ENCODE results near the gene MYOG. TPM values are rescaled to one million over a fixed set of nuclear protein-coding genes. Genes with fewer than 3 reads are reported as not detected.

MYOG gene
- total and polyA plus RNA-seq, 2 experiments from 2014 or later, result not detected

- DNase-seq (ENCODE audit: low spot score), result no peak
- 94% methylated on average over 3 of the region's 3 CpGs for WGBS (ENCODE audit: low lambda C conversion rate, missing lambda C conversion rate)
- Histone ChIP-seq H2AFZ (no peak overlapping the region), H3K9me3 (ENCODE audit: low read depth) (no peaks in the 10 kb centered on the region), H3K79me2 (no peaks in the 10 kb centered on the region), H3K4me2 (no peak overlapping the region), H3K4me1 (ENCODE audit: insufficient read depth) (no peaks in the 10 kb centered on the region), H4K20me1 (ENCODE audit: insufficient read depth, poor library complexity, severe bottlenecking) (no peaks in the 10 kb centered on the region), H3K27ac (no peak overlapping the region), H3K36me3 (replicated peaks; ENCODE audit: insufficient read depth, low read depth) (no peaks in the 10 kb centered on the region), H3K4me3 (no peak overlapping the region), H3K9me2 (replicated peaks; ENCODE audit: insufficient read depth) (no peaks in the 10 kb centered on the region), H3K27me3 (peaks cover 1% of the 10 kb centered on the region)
- TF ChIP-seq CTCF (IDR thresholded peaks at IDR 0.05; ENCODE audit: poor library complexity), result no peak
- no peak for TF ChIP-seq EZH2 (IDR thresholded peaks at IDR 0.05; ENCODE audit: borderline replicate concordance)
- TF ChIP-seq EZH2phosphoT487 (IDR thresholded peaks at IDR 0.05; ENCODE audit: low read depth, severe bottlenecking, unreplicated experiment), result no peak
Observed at GRCh38 chr1:203066965-203067364, 18.8 kb downstream of the MYOG start.

GRCh38 chr1:203065986-203066385 is 19.8 kb downstream of the MYOG start:
- Histone ChIP-seq H3K27me3 (no peaks in the 10 kb centered on the region), H2AFZ (no peak overlapping the region), H3K4me3 (no peak overlapping the region), H3K9me2 (replicated peaks; ENCODE audit: insufficient read depth) (no peaks in the 10 kb centered on the region), H3K9me3 (ENCODE audit: low read depth) (no peaks in the 10 kb centered on the region), H3K79me2 (no peaks in the 10 kb centered on the region), H3K4me2 (no peak overlapping the region), H3K4me1 (ENCODE audit: insufficient read depth) (no peaks in the 10 kb centered on the region), H4K20me1 (ENCODE audit: insufficient read depth, poor library complexity, severe bottlenecking) (no peaks in the 10 kb centered on the region), H3K36me3 (replicated peaks; ENCODE audit: insufficient read depth, low read depth) (no peaks in the 10 kb centered on the region), H3K27ac (no peak overlapping the region)
- no peak for DNase-seq (ENCODE audit: low spot score)
- WGBS (ENCODE audit: low lambda C conversion rate, missing lambda C conversion rate), result 37% methylated on average over 2 of the region's 2 CpGs
- no peak for TF ChIP-seq CTCF (IDR thresholded peaks at IDR 0.05; ENCODE audit: poor library complexity)
- no peak for TF ChIP-seq EZH2 (IDR thresholded peaks at IDR 0.05; ENCODE audit: borderline replicate concordance)
- TF ChIP-seq EZH2phosphoT487 (IDR thresholded peaks at IDR 0.05; ENCODE audit: low read depth, severe bottlenecking, unreplicated experiment), result no peak

DNA sequence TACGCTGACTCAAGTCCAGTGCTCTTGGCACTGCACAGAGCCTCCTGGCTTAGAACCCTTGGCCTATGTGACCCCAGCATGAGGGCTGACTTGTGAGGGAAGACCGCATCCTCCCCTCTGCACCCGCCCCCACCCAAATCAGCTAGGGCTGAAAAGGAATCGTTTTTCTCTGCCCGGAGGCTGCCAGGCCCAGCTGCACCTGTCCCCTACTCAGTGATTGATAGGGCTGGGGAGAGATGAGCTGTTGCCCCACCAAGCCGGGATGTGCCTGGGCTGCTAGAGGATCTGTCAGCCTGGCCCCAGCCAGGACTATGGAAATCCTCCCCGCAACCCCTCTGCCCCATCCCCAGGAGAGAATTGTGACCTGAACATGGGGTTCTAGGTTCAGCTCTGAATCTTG is 20.6 kb downstream of the MYOG start:
- Histone ChIP-seq H3K9me3 (ENCODE audit: low read depth) (no peaks in the 10 kb centered on the region), H3K27ac (no peak overlapping the region), H2AFZ (no peak overlapping the region), H3K36me3 (replicated peaks; ENCODE audit: insufficient read depth, low read depth) (no peaks in the 10 kb centered on the region), H3K4me3 (no peak overlapping the region), H3K27me3 (no peaks in the 10 kb centered on the region), H4K20me1 (ENCODE audit: insufficient read depth, poor library complexity, severe bottlenecking) (no peaks in the 10 kb centered on the region), H3K4me1 (ENCODE audit: insufficient read depth) (no peaks in the 10 kb centered on the region), H3K79me2 (no peaks in the 10 kb centered on the region), H3K4me2 (no peak overlapping the region), H3K9me2 (replicated peaks; ENCODE audit: insufficient read depth) (no peaks in the 10 kb centered on the region)
- DNase-seq (ENCODE audit: low spot score), result no peak
- WGBS (ENCODE audit: low lambda C conversion rate, missing lambda C conversion rate), result 85% methylated on average over 7 of the region's 7 CpGs
- no peak for TF ChIP-seq EZH2 (IDR thresholded peaks at IDR 0.05; ENCODE audit: borderline replicate concordance)
- no peak for TF ChIP-seq EZH2phosphoT487 (IDR thresholded peaks at IDR 0.05; ENCODE audit: low read depth, severe bottlenecking, unreplicated experiment)

- WGBS (ENCODE audit: low lambda C conversion rate, missing lambda C conversion rate), result 91% methylated on average over 8 of the region's 8 CpGs
Observed at GRCh38 chr1:203063287-203063686, 22.5 kb downstream of the MYOG start.

More at GRCh38 chr1:203063287-203063686, 22.5 kb downstream of the MYOG start:
- H3K27me3 ChIP-seq, result no peaks in the 10 kb centered on the region
- H3K9me2 ChIP-seq (replicated peaks; ENCODE audit: insufficient read depth), result no peaks in the 10 kb centered on the region
- TF ChIP-seq EZH2phosphoT487 (IDR thresholded peaks at IDR 0.05; ENCODE audit: low read depth, severe bottlenecking, unreplicated experiment), result no peak
- TF ChIP-seq EZH2 (IDR thresholded peaks at IDR 0.05; ENCODE audit: borderline replicate concordance), result no peak
- TF ChIP-seq CTCF (IDR thresholded peaks at IDR 0.05; ENCODE audit: poor library complexity), result no peak
- no peak for DNase-seq (ENCODE audit: low spot score)
- H3K4me2 ChIP-seq, result no peak overlapping the region
- no peaks in the 10 kb centered on the region for H3K9me3 ChIP-seq (ENCODE audit: low read depth)
- no peaks in the 10 kb centered on the region for H3K79me2 ChIP-seq
- no peaks in the 10 kb centered on the region for H3K36me3 ChIP-seq (replicated peaks; ENCODE audit: insufficient read depth, low read depth)
- H3K27ac ChIP-seq, result no peak overlapping the region
- H2AFZ ChIP-seq, result no peak overlapping the region
- H3K4me3 ChIP-seq, result no peak overlapping the region
- no peaks in the 10 kb centered on the region for H3K4me1 ChIP-seq (ENCODE audit: insufficient read depth)
- H4K20me1 ChIP-seq (ENCODE audit: insufficient read depth, poor library complexity, severe bottlenecking), result no peaks in the 10 kb centered on the region
